ENCODE data around the gene SMIM41.
A peak's percentile ranks its signal among the peaks of the same experiment; 100 is the strongest.

SMIM41 gene

GRCh38 chr12:52148464-52149181 lies 69.1 kb downstream of the SMIM41 start:
- DNase-seq: no peak

GRCh38 chr12:52149182-52149641 lies 69.7 kb downstream of the SMIM41 start:
- no peak for DNase-seq

- DNase-seq: no peak
Observed at GRCh38 chr12:52149651-52150241, 70.2 kb downstream of the SMIM41 start.

- no peak for DNase-seq
Observed at GRCh38 chr12:52151153-52151836, 71.8 kb downstream of the SMIM41 start.

GRCh38 chr12:52151837-52152783 lies 72.6 kb downstream of the SMIM41 start:
- peak in 1 of 2 experiments; percentile 11 for DNase-seq

- no peak for DNase-seq
Observed at GRCh38 chr12:52152905-52153317, 73.4 kb downstream of the SMIM41 start.

- DNase-seq: no peak
Observed at GRCh38 chr12:52155048-52155868, 75.8 kb downstream of the SMIM41 start.

GRCh38 chr12:52156311-52156710 lies 76.8 kb downstream of the SMIM41 start:
- no peak for DNase-seq

GRCh38 chr12:52156757-52157565 lies 77.5 kb downstream of the SMIM41 start:
- DNase-seq: peak; percentile 51 to 61

- DNase-seq: no peak
Observed at GRCh38 chr12:52157566-52158150, 78.2 kb downstream of the SMIM41 start.
